Measurements from ENCODE around the gene R3HDM4. TPM values are rescaled to one million over a fixed set of nuclear protein-coding genes. Genes with fewer than 3 reads are reported as not detected.
"Not testable (repeated sequence)": the region's sequence is repeated elsewhere in the genome, so short reads cannot be mapped to it uniquely, and the experiment has no call there.

The R3HDM4 gene
- total RNA-seq, 1 experiment from 2014 or later = 54.0 TPM

GRCh38 chr19:855142-855541, 57.9 kb downstream of the R3HDM4 start:
- Mint-ChIP-seq H3K27ac (ENCODE audit: unreplicated experiment) (no peak overlapping the region), H3K9me3 (ENCODE audit: low read depth, unreplicated experiment) (no peaks in the 10 kb centered on the region), H3K4me1 (ENCODE audit: low read depth, unreplicated experiment) (no peaks in the 10 kb centered on the region), H3K36me3 (ENCODE audit: insufficient read depth, unreplicated experiment) (peaks cover 6% of the 10 kb centered on the region), H3K4me3 (ENCODE audit: low read depth, unreplicated experiment) (no peak overlapping the region), H3K27me3 (ENCODE audit: unreplicated experiment) (peaks cover 8% of the 10 kb centered on the region)
- TF ChIP-seq CTCF (IDR thresholded peaks at IDR 0.05; ENCODE audit: unreplicated experiment) = no peak
- CTCF ChIA-PET = no interaction called here
- DNase-seq = no peak
- no TSS peak for BruUV-seq (replicated peaks)
- intact Hi-C loops (cut with micrococcal nuclease; ENCODE audit: unreplicated experiment) = no loop called here

- H3K27me3 Mint-ChIP-seq (ENCODE audit: unreplicated experiment) = peaks cover 8% of the 10 kb centered on the region
- H3K9me3 Mint-ChIP-seq (ENCODE audit: low read depth, unreplicated experiment) = no peaks in the 10 kb centered on the region
- H3K4me1 Mint-ChIP-seq (ENCODE audit: low read depth, unreplicated experiment) = no peaks in the 10 kb centered on the region
- no TSS peak for BruUV-seq (replicated peaks)
- CTCF ChIA-PET = no interaction called here
- H3K27ac Mint-ChIP-seq (ENCODE audit: unreplicated experiment) = no peak overlapping the region
- H3K36me3 Mint-ChIP-seq (ENCODE audit: insufficient read depth, unreplicated experiment) = peaks cover under 1% of the 10 kb centered on the region
- TF ChIP-seq CTCF (IDR thresholded peaks at IDR 0.05; ENCODE audit: unreplicated experiment) = no peak
- DNase-seq = no peak
- intact Hi-C loops (cut with micrococcal nuclease; ENCODE audit: unreplicated experiment) = no loop called here
- H3K4me3 Mint-ChIP-seq (ENCODE audit: low read depth, unreplicated experiment) = no peak overlapping the region
Observed at GRCh38 chr19:854549-854948, 58.5 kb downstream of the R3HDM4 start.

- H3K4me1 Mint-ChIP-seq (ENCODE audit: low read depth, unreplicated experiment); H3K4me3 Mint-ChIP-seq (ENCODE audit: low read depth, unreplicated experiment); BruUV-seq (replicated peaks); H3K27ac Mint-ChIP-seq (ENCODE audit: unreplicated experiment); intact Hi-C loops (cut with micrococcal nuclease; ENCODE audit: unreplicated experiment); H3K36me3 Mint-ChIP-seq (ENCODE audit: insufficient read depth, unreplicated experiment); DNase-seq; CTCF ChIA-PET; H3K9me3 Mint-ChIP-seq (ENCODE audit: low read depth, unreplicated experiment): not testable (repeated sequence)
- peaks cover 10% of the 10 kb centered on the region for H3K27me3 Mint-ChIP-seq (ENCODE audit: unreplicated experiment)
Observed at GRCh38 chr19:853614-854220, 59.3 kb downstream of the R3HDM4 start.

- no peak overlapping the region for H3K4me3 Mint-ChIP-seq (ENCODE audit: low read depth, unreplicated experiment)
- no peak for TF ChIP-seq CTCF (IDR thresholded peaks at IDR 0.05; ENCODE audit: unreplicated experiment)
- CTCF ChIA-PET = no interaction called here
- H3K27me3 Mint-ChIP-seq (ENCODE audit: unreplicated experiment) = peaks cover 17% of the 10 kb centered on the region
- H3K4me1 Mint-ChIP-seq (ENCODE audit: low read depth, unreplicated experiment) = no peaks in the 10 kb centered on the region
- intact Hi-C loops (cut with micrococcal nuclease; ENCODE audit: unreplicated experiment) = no loop called here
- H3K9me3 Mint-ChIP-seq (ENCODE audit: low read depth, unreplicated experiment) = no peaks in the 10 kb centered on the region
- BruUV-seq (replicated peaks) = no TSS peak
- H3K36me3 Mint-ChIP-seq (ENCODE audit: insufficient read depth, unreplicated experiment) = no peaks in the 10 kb centered on the region
- H3K27ac Mint-ChIP-seq (ENCODE audit: unreplicated experiment) = no peak overlapping the region
- no peak for DNase-seq
Observed at GRCh38 chr19:853014-853585, 59.9 kb downstream of the R3HDM4 start.
